C4-2B (cell line): ENCODE results near the gene CA12.

Experiments used
- CTCF ChIP-seq: fragments of 450-650 bp; conservative IDR thresholded peaks from 2 replicates; pipeline ENCODE4 v1.5.1; 2017; ENCODE audit warnings: mild to moderate bottlenecking
- ZFX ChIP-seq: fragments of 450-650 bp; IDR thresholded peaks from 2 replicates; pipeline ENCODE4 v1.6.1; 2017

GRCh38 chr15:63374686-63375520, 6.7 kb downstream of the CA12 start:
- TF ChIP-seq CTCF = no peak
- no peak for TF ChIP-seq ZFX
